ENCODE measurements around the gene ABHD12B.
A peak's percentile ranks its signal among the peaks of the same experiment; 100 is the strongest.
"Not testable (repeated sequence)": the region's sequence is repeated elsewhere in the genome, so short reads cannot be mapped to it uniquely, and the experiment has no call there.

Gene ABHD12B

GRCh38 chr14:50839048-50839447, 32.8 kb upstream of the ABHD12B start:
- no peak for DNase-seq

GRCh38 chr14:50839691-50840090, 32.2 kb upstream of the ABHD12B start:
- no peak for DNase-seq

GRCh38 chr14:50844391-50844790, 27.5 kb upstream of the ABHD12B start:
- no peak for DNase-seq

- DNase-seq, result no peak
These were observed 26.7 kb upstream of the ABHD12B start for GRCh38 chr14:50845166-50845565.

- no peak for DNase-seq
These were observed 25.5 kb upstream of the ABHD12B start for GRCh38 chr14:50846226-50846880.

GRCh38 chr14:50853891-50854290, 18.0 kb upstream of the ABHD12B start:
- no peak for DNase-seq

GRCh38 chr14:50854521-50854920, 17.3 kb upstream of the ABHD12B start:
- DNase-seq, result no peak

GRCh38 chr14:50855558-50855957, 16.3 kb upstream of the ABHD12B start:
- DNase-seq, result no peak

GRCh38 chr14:50856660-50857059, 15.2 kb upstream of the ABHD12B start:
- no peak for DNase-seq

- DNase-seq, result no peak
These were observed 12.6 kb upstream of the ABHD12B start for GRCh38 chr14:50859296-50859624.

- DNase-seq, result peak; percentile 80
These were observed 11.3 kb upstream of the ABHD12B start for GRCh38 chr14:50860478-50861086.

GRCh38 chr14:50862036-50862570, 9.8 kb upstream of the ABHD12B start:
- DNase-seq, result no peak

- DNase-seq, result no peak
These were observed 7.6 kb upstream of the ABHD12B start for GRCh38 chr14:50864237-50864636.

GRCh38 chr14:50864946-50865345, 6.9 kb upstream of the ABHD12B start:
- no peak for DNase-seq

GRCh38 chr14:50865391-50866076, 6.3 kb upstream of the ABHD12B start:
- no peak for DNase-seq

- no peak for DNase-seq
These were observed 625 bp upstream of the ABHD12B start for GRCh38 chr14:50871228-50871627.

- DNase-seq, result no peak
These were observed 2.9 kb downstream of the ABHD12B start for GRCh38 chr14:50874757-50875156.

GRCh38 chr14:50875359-50876070, 3.7 kb downstream of the ABHD12B start:
- DNase-seq, result no peak

- no peak for DNase-seq
These were observed 11.3 kb downstream of the ABHD12B start for GRCh38 chr14:50882932-50883826.

- DNase-seq, result no peak
These were observed 12.0 kb downstream of the ABHD12B start for GRCh38 chr14:50883827-50884197.

GRCh38 chr14:50887476-50887875, 15.6 kb downstream of the ABHD12B start:
- no peak for DNase-seq

- no peak for DNase-seq
These were observed 20.4 kb downstream of the ABHD12B start for GRCh38 chr14:50892255-50892654.

- not testable (repeated sequence) for DNase-seq
These were observed 24.6 kb downstream of the ABHD12B start for GRCh38 chr14:50896421-50896820.

Data from NCI-H526 treated with DMSO at 0.1 percent for 48 hours (cell line).